PC-9 (cell line): ENCODE results near the gene PRR7. TPM values are rescaled to one million over a fixed set of nuclear protein-coding genes. Genes with fewer than 3 reads are reported as not detected.

Experiments
- Bru-seq: library from RNA; stranded (reverse); fragments of 400-500 nt; gene quantifications from one replicate; lab custom pipeline; 2021; lab: Mats Ljungman, UMichigan
- BruChase-seq, 2 experiments: library from RNA; stranded (reverse); fragments of 400-500 nt; gene quantifications; one replicate each; lab custom pipeline; 2021; lab: Mats Ljungman, UMichigan
- BruUV-seq: library from RNA; stranded (reverse); fragments of 400-500 nt; replicated peaks from 2 replicates; lab custom pipeline; 2021; lab: Mats Ljungman, UMichigan
- CTCF ChIA-PET: fragments of 300-600 bp; sonication (Branson Sonifier 250); formaldehyde crosslinking; loops from one replicate; lab custom pipeline; 2022; ENCODE audit warnings: antibody characterized with exemption; lab: Charles Lee
- POLR2A ChIA-PET: fragments of 300-600 bp; sonication (Branson Sonifier 250); formaldehyde crosslinking; loops from one replicate; lab custom pipeline; 2022; ENCODE audit warnings: antibody characterized with exemption; ENCODE audit not compliant: unreplicated experiment; lab: Charles Lee
- DNase-seq, 2 experiments: peaks; one replicate each; pipeline versions ENCODE4 v3.0.0 to v3.0.0-alpha.2; 2015 to 2022; ENCODE audit warnings: mixed read lengths in 1 of 2
- H2AFZ ChIP-seq: fragments of 200-600 bp; sonication (generic); 2 replicates; pipeline ENCODE4 v1.8.1; 2017; ENCODE audit warnings: antibody characterized with exemption
- H3F3A ChIP-seq: fragments of 200-600 bp; sonication (generic); 2 replicates; pipeline ENCODE4 v1.8.1; 2017; ENCODE audit warnings: antibody characterized with exemption, mild to moderate bottlenecking, low read depth; ENCODE audit not compliant: insufficient read depth
- H3K27ac ChIP-seq: fragments of 200-600 bp; sonication (generic); 2 replicates; pipeline ENCODE4 v1.6.1; 2016; ENCODE audit warnings: mixed run types
- H3K27me3 ChIP-seq: fragments of 200-600 bp; sonication (generic); 2 replicates; pipeline ENCODE4 v1.6.1; 2016; ENCODE audit warnings: low read depth, mixed run types; ENCODE audit not compliant: insufficient read depth
- H3K36me3 ChIP-seq: fragments of 200-600 bp; sonication (generic); 2 replicates; pipeline ENCODE4 v1.6.1; 2016; ENCODE audit warnings: low read depth, mixed run types
- H3K4me1 ChIP-seq: fragments of 200-600 bp; sonication (generic); replicated peaks from 2 replicates; pipeline ENCODE4 v1.6.1; 2016; ENCODE audit warnings: mixed run types; ENCODE audit not compliant: insufficient read depth
- H3K4me2 ChIP-seq: fragments of 200-600 bp; sonication (generic); 2 replicates; pipeline ENCODE4 v1.6.1; 2017; ENCODE audit warnings: mixed run types
- H3K4me3 ChIP-seq: fragments of 200-600 bp; sonication (generic); 2 replicates; pipeline ENCODE4 v1.6.1; 2016; ENCODE audit warnings: mixed run types
- H3K79me2 ChIP-seq: fragments of 200-600 bp; sonication (generic); 2 replicates; pipeline ENCODE4 v1.6.1; 2017; ENCODE audit warnings: low read depth, mixed run types
- H3K9me2 ChIP-seq: fragments of 200-600 bp; sonication (generic); 2 replicates; pipeline ENCODE4 v1.8.1; 2017; ENCODE audit warnings: mild to moderate bottlenecking; ENCODE audit not compliant: insufficient read depth
- H3K9me3 ChIP-seq: fragments of 200-600 bp; sonication (generic); 2 replicates; pipeline ENCODE4 v1.8.1; 2016; ENCODE audit warnings: low read depth; ENCODE audit not compliant: insufficient read depth
- H4K20me1 ChIP-seq: fragments of 200-600 bp; sonication (generic); 2 replicates; pipeline ENCODE4 v1.8.1; 2017; ENCODE audit not compliant: insufficient read depth
- CTCF ChIP-seq: fragments of 200-600 bp; sonication (generic); conservative IDR thresholded peaks from 2 replicates; pipeline ENCODE4 v1.6.1; 2017; ENCODE audit warnings: mixed run types, antibody characterized with exemption, mild to moderate bottlenecking, moderate library complexity
- EZH2 ChIP-seq: fragments of 200-600 bp; sonication (generic); IDR thresholded peaks from 2 replicates; pipeline ENCODE4 v1.8.0; 2017; ENCODE audit warnings: antibody characterized with exemption, low read depth
- intact Hi-C: fragments of 100-400 bp; cut with micrococcal nuclease; formaldehyde crosslinking; loops from one replicate; pipeline ENCODE4 v1.10.0; 2022; ENCODE audit not compliant: unreplicated experiment
- long read RNA-seq: library from polyadenylated mRNA; stranded (forward); transcript quantifications from one replicate; pipeline ENCODE4 v2.0.0, GENCODE V29; 2022
- total RNA-seq: library from RNA; stranded (reverse); gene quantifications from 2 replicates; pipeline ENCODE4 v1.2.3, GENCODE V29; 2021

The PRR7 gene
- 22.2 and 31.7 TPM in 2 replicates for total RNA-seq
- percentile 54 among the genes with signal in this experiment for Bru-seq, nascent RNA
- percentile 71 among the genes with signal in this experiment for BruChase-seq, experiment 1, labeled RNA remaining after a 2-hour chase
- BruChase-seq, experiment 2, labeled RNA remaining after a 6-hour chase = percentile 76 among the genes with signal in this experiment
- long read RNA-seq, transcript PRR7-202 (3 exons, 1,345 nt) = major isoform, 10 of 16 reads
- long read RNA-seq, partial matches to known transcripts = 1 of 16 reads
- long read RNA-seq, other reads (novel, unspliced or antisense) = 5 of 16 reads

GRCh38 chr5:177446200-177447065 lies at the start of gene PRR7:
TSS of gene PRR7 (plus strand) at chr5:177446814. CDS start at chr5:177455068, 8,254 bp downstream.
- Histone ChIP-seq H3K9me2 (no peaks in the 10 kb centered on the region), H3K4me1 (peaks cover 18% of the 10 kb centered on the region), H3K4me2 (peak within 1 kb of the TSS; percentile 90), H3K79me2 (peaks cover 39% of the 10 kb centered on the region), H2AFZ (0 out of 2 replicates have a peak within 1 kb of the TSS, but pooled peaks have one; percentile 49), H4K20me1 (peaks cover 22% of the 10 kb centered on the region), H3K4me3 (peak within 1 kb of the TSS; percentile 68), H3K36me3 (no peaks in the 10 kb centered on the region), H3F3A (peaks cover 44% of the 10 kb centered on the region), H3K27ac (peak within 1 kb of the TSS; percentile 78), H3K27me3 (no peaks in the 10 kb centered on the region), H3K9me3 (no peaks in the 10 kb centered on the region)
- no TSS peak for BruUV-seq
- intact Hi-C loops = no loop called here
- POLR2A ChIA-PET = interaction anchor here (0.5 to 1.6 kb wide), 4 partner anchors 20 to 326 kb away, joined by 4 to 31 read pairs (median 9); partner anchors contain the start of gene GRK6
- peak in 1 of 2 experiments; percentile 73 for DNase-seq
- CTCF ChIA-PET = interaction anchor here (0.6 kb wide), 2 partner anchors 20 to 127 kb away, joined by 3 to 4 read pairs; partner anchors contain the start of gene GRK6
- TF ChIP-seq CTCF = no peak
- TF ChIP-seq EZH2 = no peak

- Histone ChIP-seq H3K79me2 (no peaks in the 10 kb centered on the region), H3K36me3 (no peaks in the 10 kb centered on the region), H2AFZ (no peak overlapping the region), H3K4me1 (peaks cover 3% of the 10 kb centered on the region; the same call in 1 of the 2 replicates), H4K20me1 (no peaks in the 10 kb centered on the region), H3K4me2 (no peak overlapping the region), H3K9me2 (no peaks in the 10 kb centered on the region), H3K4me3 (no peak overlapping the region), H3F3A (peaks cover 12% of the 10 kb centered on the region; the same call in 1 of the 2 replicates), H3K27ac (no peak overlapping the region), H3K27me3 (no peaks in the 10 kb centered on the region), H3K9me3 (no peaks in the 10 kb centered on the region)
- BruUV-seq = no TSS peak
- intact Hi-C loops = no loop called here
- ChIA-PET POLR2A (no interaction called here), CTCF (no interaction called here)
- no peak for DNase-seq
- TF ChIP-seq CTCF (no peak), EZH2 (no peak)
Observed at GRCh38 chr5:177397875-177398390, 48.7 kb upstream of the PRR7 start.
